SK-N-SH (cell line): ENCODE results near the gene ELMO1. TPM values are rescaled to one million over a fixed set of nuclear protein-coding genes. Genes with fewer than 3 reads are reported as not detected.

Experiments
- CTCF ChIA-PET: fragments of 300-600, 350-600 bp; formaldehyde crosslinking; extraction: SDS; loops from one replicate; lab custom pipeline; 2021; lab: Yijun Ruan, JAX
- POLR2A ChIA-PET: fragments of 350-600 bp; sonication (Branson Sonifier 250); formaldehyde crosslinking; extraction: SDS; loops from one replicate; lab custom pipeline; 2020; ENCODE audit warnings: antibody characterized with exemption, inconsistent platforms; lab: Yijun Ruan, JAX
- DNase-seq: peaks from one replicate; pipeline ENCODE4 v3.0.0; 2012
- H2AFZ ChIP-seq: fragments of 200-600 bp; sonication (generic); 2 replicates; pipeline ENCODE4 v1.8.1; 2016; ENCODE audit warnings: antibody characterized with exemption, mild to moderate bottlenecking, low read depth
- H3F3A ChIP-seq: fragments of 200-600 bp; sonication (generic); replicated peaks from 2 replicates; pipeline ENCODE3; 2016; ENCODE audit warnings: antibody characterized with exemption, mild to moderate bottlenecking; ENCODE audit not compliant: insufficient read depth
- H3K27ac ChIP-seq, 2 experiments: fragments of 200-500 bp in 1 of 2; fragments of 200-600 bp in 1 of 2; sonication (Bioruptor generic) in 1 of 2; sonication (generic), shearing (Covaris generic) in 1 of 2; 2 replicates each; pipeline versions ENCODE4 v1.5.1 to v1.6.1; 2014 to 2016; ENCODE audit warnings: low read depth in 2 of 2, inconsistent platforms in 1 of 2, low read length in 1 of 2, mild to moderate bottlenecking in 1 of 2, mixed read lengths in 1 of 2
- H3K27me3 ChIP-seq: fragments of 200-600 bp; sonication (generic), shearing (Covaris generic); 2 replicates; pipeline ENCODE4 v1.6.1; 2016; ENCODE audit warnings: mixed run types; ENCODE audit not compliant: insufficient read depth
- H3K36me3 ChIP-seq, 2 experiments: fragments of 200-500 bp in 1 of 2; fragments of 200-600 bp in 1 of 2; sonication (Bioruptor generic) in 1 of 2; sonication (generic) in 1 of 2; replicated peaks in 1 of 2; 2 replicates each; pipeline versions ENCODE3 to v1.5.1; 2014 to 2016; ENCODE audit warnings: low read length in 1 of 2, mild to moderate bottlenecking in 1 of 2; ENCODE audit not compliant: insufficient read depth in 2 of 2, control insufficient read depth in 1 of 2
- H3K4me1 ChIP-seq, 2 experiments: fragments of 200-500 bp in 1 of 2; fragments of 200-600 bp in 1 of 2; sonication (Bioruptor generic) in 1 of 2; sonication (generic), shearing (Covaris generic) in 1 of 2; 2 replicates each; pipeline versions ENCODE4 v1.5.1 to v1.6.1; 2014 to 2016; ENCODE audit warnings: low read depth in 1 of 2, low read length in 1 of 2, mixed run types in 1 of 2; ENCODE audit not compliant: insufficient read depth in 2 of 2, control insufficient read depth in 1 of 2
- H3K4me2 ChIP-seq: fragments of 200-600 bp; sonication (generic), shearing (Covaris generic); 2 replicates; pipeline ENCODE4 v1.6.1; 2017; ENCODE audit warnings: mixed run types
- H3K4me3 ChIP-seq, 2 experiments: fragments of 200-500 bp in 1 of 2; fragments of 200-600 bp in 1 of 2; sonication (Bioruptor generic) in 1 of 2; sonication (generic), shearing (Covaris generic) in 1 of 2; 2 replicates each; pipeline versions ENCODE4 v1.5.1 to v1.8.1; 2014 to 2016; ENCODE audit warnings: low read depth in 2 of 2, inconsistent platforms in 1 of 2, low read length in 1 of 2, mild to moderate bottlenecking in 1 of 2, mixed read lengths in 1 of 2, moderate library complexity in 1 of 2
- H3K79me2 ChIP-seq: fragments of 200-600 bp; sonication (generic); 2 replicates; pipeline ENCODE4 v1.8.1; 2017; ENCODE audit warnings: mild to moderate bottlenecking; ENCODE audit not compliant: insufficient read depth
- H3K9ac ChIP-seq: fragments of 200-600 bp; sonication (generic); 2 replicates; pipeline ENCODE4 v1.6.1; 2017; ENCODE audit warnings: mixed run types
- H3K9me2 ChIP-seq: fragments of 200-600 bp; sonication (generic); 2 replicates; pipeline ENCODE4 v1.6.1; 2017; ENCODE audit warnings: mixed run types
- H3K9me3 ChIP-seq: fragments of 200-600 bp; sonication (generic); 2 replicates; pipeline ENCODE4 v1.6.1; 2017; ENCODE audit warnings: mixed run types, mild to moderate bottlenecking, moderate library complexity
- H4K20me1 ChIP-seq: fragments of 200-600 bp; sonication (generic); 2 replicates; pipeline ENCODE4 v1.6.1; 2017; ENCODE audit warnings: mild to moderate bottlenecking, mixed run types; ENCODE audit not compliant: insufficient read depth
- ELF1 ChIP-seq: IDR thresholded peaks from 2 replicates; pipeline ENCODE4 v1.4.0; 2012
- EP300 ChIP-seq, 2 experiments: IDR thresholded peaks; 2 replicates each; pipeline versions ENCODE4 v1.4.0 to v1.6.1; 2012; ENCODE audit warnings: borderline replicate concordance in 1 of 2, low read depth in 1 of 2, low read length in 1 of 2
- FOXJ3 ChIP-seq: sonication (generic); formaldehyde crosslinking; IDR thresholded peaks from 2 replicates; pipeline ENCODE4 v1.5.1; 2020; ENCODE audit warnings: mild to moderate bottlenecking, missing genetic modification reagents
- FOXM1 ChIP-seq: IDR thresholded peaks from 2 replicates; pipeline ENCODE4 v1.4.0; 2012; ENCODE audit warnings: low read depth, mild to moderate bottlenecking
- GATA2 ChIP-seq: sonication (generic); formaldehyde crosslinking; IDR thresholded peaks from 2 replicates; pipeline ENCODE4 v1.5.0; 2020; ENCODE audit warnings: mild to moderate bottlenecking, missing genetic modification reagents
- MXI1 ChIP-seq: IDR thresholded peaks from 2 replicates; pipeline ENCODE4 v1.6.1; 2012; ENCODE audit warnings: mild to moderate bottlenecking, low read depth, low read length, improper control_type of control experiment
- NRF1 ChIP-seq: IDR thresholded peaks from 2 replicates; pipeline ENCODE4 v1.6.1; 2012; ENCODE audit warnings: low read depth, mild to moderate bottlenecking, low read length
- RAD21 ChIP-seq: IDR thresholded peaks from 2 replicates; pipeline ENCODE4 v1.6.1; 2012; ENCODE audit warnings: mild to moderate bottlenecking, low read length
- TAF1 ChIP-seq: IDR thresholded peaks from 2 replicates; pipeline ENCODE4 v1.6.1; 2012; ENCODE audit warnings: low read depth, mild to moderate bottlenecking, low read length, moderate library complexity, borderline replicate concordance
- TEAD4 ChIP-seq: IDR thresholded peaks from 2 replicates; pipeline ENCODE4 v1.4.0; 2012; ENCODE audit warnings: mild to moderate bottlenecking, borderline replicate concordance; ENCODE audit not compliant: insufficient read depth
- ZBTB33 ChIP-seq: IDR thresholded peaks from 2 replicates; pipeline ENCODE4 v1.4.0; 2012; ENCODE audit warnings: low read depth, borderline replicate concordance
- WGBS: methylation state at CpG from one replicate; pipeline ENCODE4 v1.1.6; 2017; ENCODE audit warnings: low lambda C conversion rate; 5-methylcytosine and 5-hydroxymethylcytosine counted together
- polyA plus RNA-seq, 3 experiments: library from polyadenylated mRNA; depleted of rRNA; stranded (reverse); fragments of >200 nt; gene quantifications; 2 replicates each; pipeline ENCODE4 v1.2.3, GENCODE V29; 2012
- TF ChIP-seq, protein P1 (sequence below): IDR thresholded peaks from 2 replicates; pipeline ENCODE4 v1.4.0; 2012; ENCODE audit warnings: low read depth, borderline replicate concordance

Gene ELMO1
- polyA plus RNA-seq, 1 of the 3 experiments (the other 2 are of a cell fraction): 0.64 TPM

- TF ChIP-seq ZBTB33: no peak
These were observed 554.5 kb downstream of the ELMO1 start (continued) for GRCh38 chr7:36894190-36894589.

DNA sequence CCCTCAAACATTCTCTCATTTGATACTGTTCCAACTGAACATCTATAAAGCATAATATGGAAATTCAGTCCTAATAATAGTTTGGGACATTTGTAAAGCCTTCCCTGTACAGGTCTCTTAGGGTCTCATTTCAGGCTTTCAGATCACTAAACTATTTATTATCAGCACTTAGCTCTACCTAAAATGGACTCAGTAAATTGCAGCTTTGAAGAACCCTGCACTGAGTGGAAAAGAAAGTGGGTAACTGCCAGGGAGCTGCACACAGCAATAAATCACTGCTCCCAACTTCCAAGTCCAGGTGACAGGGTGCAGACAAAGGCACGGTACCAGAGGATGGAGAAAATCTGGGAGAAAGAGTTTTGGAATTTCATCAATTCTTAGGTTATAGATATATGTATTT, 559.5 kb downstream of the ELMO1 start:
- Histone ChIP-seq H3K79me2 (no peaks in the 10 kb centered on the region), H3K36me3 (no peaks in the 10 kb centered on the region), H3K4me3 (no peak overlapping the region), H3K9ac (no peak overlapping the region), H3F3A (no peaks in the 10 kb centered on the region), H4K20me1 (no peaks in the 10 kb centered on the region), H3K27me3 (no peaks in the 10 kb centered on the region), H3K4me2 (no peak overlapping the region), H2AFZ (no peak overlapping the region), H3K27ac (peak overlapping the region in 1 of 2 experiments; percentile 91; a peak in 2 of 4 replicates), H3K4me1 (peaks cover 0 to 47% of the 10 kb centered on the region in 2 experiments; a peak in 2 of 4 replicates), H3K9me3 (no peaks in the 10 kb centered on the region), H3K9me2 (no peaks in the 10 kb centered on the region)
- TF ChIP-seq FOXM1: no peak
- TF ChIP-seq ZBTB33: no peak
- TF ChIP-seq RAD21: no peak
- TF ChIP-seq ELF1: no peak
- TF ChIP-seq TAF1: no peak
- TF ChIP-seq GATA2 (CRISPR knock-in tag): no peak
- TF ChIP-seq FOXJ3 (CRISPR knock-in tag): no peak
- no peak for TF ChIP-seq EP300 (IDR thresholded peaks at IDR 0.05; ENCODE audit: borderline replicate concordance in 1 of 2, low read depth in 1 of 2, low read length in 1 of 2)
- TF ChIP-seq, protein P1, sequence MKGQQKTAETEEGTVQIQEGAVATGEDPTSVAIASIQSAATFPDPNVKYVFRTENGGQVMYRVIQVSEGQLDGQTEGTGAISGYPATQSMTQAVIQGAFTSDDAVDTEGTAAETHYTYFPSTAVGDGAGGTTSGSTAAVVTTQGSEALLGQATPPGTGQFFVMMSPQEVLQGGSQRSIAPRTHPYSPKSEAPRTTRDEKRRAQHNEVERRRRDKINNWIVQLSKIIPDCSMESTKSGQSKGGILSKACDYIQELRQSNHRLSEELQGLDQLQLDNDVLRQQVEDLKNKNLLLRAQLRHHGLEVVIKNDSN: no peak
- no peak for TF ChIP-seq MXI1
- no peak for TF ChIP-seq TEAD4
- no peak for TF ChIP-seq NRF1
- ChIA-PET POLR2A (no interaction called here), CTCF (interaction anchor here (1.1 to 8.4 kb wide), 7 partner anchors 15 to 401 kb away, joined by 3 to 32 read pairs (median 6); no protein-coding TSS in a partner anchor)
- no peak for DNase-seq
- 19% methylated on average over 1 of the region's 1 CpG for WGBS
